GM18858 (cell line): ENCODE measurements around the gene UBE2M.

ENCODE experiments used
- ATAC-seq: cut with Tn5 transposase; IDR thresholded peaks from one replicate; pipeline ENCODE4 v1.9.1; 2021; ENCODE audit not compliant: unreplicated experiment

Gene UBE2M

GRCh38 chr19:58555920-58556621 lies 2.3 kb downstream of the UBE2M start:
- no peak for ATAC-seq

GRCh38 chr19:58555369-58555885 lies 3.0 kb downstream of the UBE2M start:
- no peak for ATAC-seq

- peak; percentile 30 for ATAC-seq
Observed at GRCh38 chr19:58554494-58555368, 3.7 kb downstream of the UBE2M start, which contains the start of gene CHMP2A. TSS of gene CHMP2A (minus strand) at chr19:58555105. CDS start at chr19:58554212, 893 bp downstream.

- ATAC-seq, result no peak
Observed at GRCh38 chr19:58553799-58554493, 4.5 kb downstream of the UBE2M start.

GRCh38 chr19:58552655-58553054 lies 5.8 kb downstream of the UBE2M start:
- ATAC-seq, result no peak

GRCh38 chr19:58551577-58552471 lies 6.6 kb downstream of the UBE2M start:
- no peak for ATAC-seq

- ATAC-seq, result no peak
Observed at GRCh38 chr19:58551123-58551497, 7.3 kb downstream of the UBE2M start.

GRCh38 chr19:58550362-58551122 lies 7.9 kb downstream of the UBE2M start:
- no peak for ATAC-seq

- no peak for ATAC-seq
Observed at GRCh38 chr19:58549664-58550361, 8.6 kb downstream of the UBE2M start.

- no peak for ATAC-seq
Observed at GRCh38 chr19:58548859-58549663, 9.3 kb downstream of the UBE2M start.

GRCh38 chr19:58547323-58548312 lies 10.8 kb downstream of the UBE2M start:
- ATAC-seq, result no peak

- no peak for ATAC-seq
Observed at GRCh38 chr19:58546019-58546530, 12.3 kb downstream of the UBE2M start.

- no peak for ATAC-seq
Observed at GRCh38 chr19:58545286-58546018, 13.0 kb downstream of the UBE2M start.

GRCh38 chr19:58544591-58545285 lies 13.7 kb downstream of the UBE2M start:
- ATAC-seq, result peak; percentile 26

GRCh38 chr19:58543826-58544590 lies 14.4 kb downstream of the UBE2M start, which contains the start of gene TRIM28:
TSS of gene TRIM28 (plus strand) at chr19:58544064. CDS start at chr19:58544758, 694 bp downstream.
- ATAC-seq, result peak; percentile 62
